Activated T-cell treated with anti-CD3 and anti-CD28 coated beads for 24 hours (primary cell): ENCODE data around the gene FXYD6.
"Not testable (repeated sequence)": the region's sequence is repeated elsewhere in the genome, so short reads cannot be mapped to it uniquely, and the experiment has no call there.

ENCODE experiments used
- DNase-seq: peaks from one replicate; pipeline ENCODE4 v3.0.0-alpha.2; 2020; ENCODE audit warnings: low read depth

The FXYD6 gene

GRCh38 chr11:117868815-117869561, 7.5 kb downstream of the FXYD6 start:
- no peak for DNase-seq

GRCh38 chr11:117868088-117868487, 8.4 kb downstream of the FXYD6 start:
- no peak for DNase-seq

- no peak for DNase-seq
These were observed 9.9 kb downstream of the FXYD6 start for GRCh38 chr11:117866526-117866925.

- DNase-seq, result not testable (repeated sequence)
These were observed 10.9 kb downstream of the FXYD6 start for GRCh38 chr11:117865546-117865945.

GRCh38 chr11:117863383-117863782, 13.1 kb downstream of the FXYD6 start:
- no peak for DNase-seq

- no peak for DNase-seq
These were observed 13.7 kb downstream of the FXYD6 start for GRCh38 chr11:117862753-117863152.

- no peak for DNase-seq
These were observed 14.3 kb downstream of the FXYD6 start for GRCh38 chr11:117862019-117862725.

- no peak for DNase-seq
These were observed 15.1 kb downstream of the FXYD6 start for GRCh38 chr11:117861151-117862018.

GRCh38 chr11:117860139-117860538, 16.3 kb downstream of the FXYD6 start:
- no peak for DNase-seq

- DNase-seq, result no peak
These were observed 16.9 kb downstream of the FXYD6 start for GRCh38 chr11:117859488-117860112.

- no peak for DNase-seq
These were observed 17.4 kb downstream of the FXYD6 start for GRCh38 chr11:117859061-117859460.

- no peak for DNase-seq
These were observed 18.6 kb downstream of the FXYD6 start for GRCh38 chr11:117857734-117858414.

GRCh38 chr11:117855912-117856651, 20.4 kb downstream of the FXYD6 start:
- no peak for DNase-seq

- no peak for DNase-seq
These were observed 21.1 kb downstream of the FXYD6 start for GRCh38 chr11:117855186-117855845.

GRCh38 chr11:117852309-117852708, 24.1 kb downstream of the FXYD6 start:
- no peak for DNase-seq

- no peak for DNase-seq
These were observed 24.6 kb downstream of the FXYD6 start for GRCh38 chr11:117851852-117852251.

- no peak for DNase-seq
These were observed 25.4 kb downstream of the FXYD6 start for GRCh38 chr11:117851106-117851505.

GRCh38 chr11:117849781-117850414, 26.6 kb downstream of the FXYD6 start:
- DNase-seq, result no peak

GRCh38 chr11:117843666-117844484, 32.6 kb downstream of the FXYD6 start:
- peak; percentile 76 for DNase-seq
